ENCODE data around the gene RSPH3. TPM values are rescaled to one million over a fixed set of nuclear protein-coding genes. Genes with fewer than 3 reads are reported as not detected.

RSPH3 gene
- total RNA-seq, 4 donors from 2014 or later = 1.2 to 9.5 (median 6.1) TPM

DNA sequence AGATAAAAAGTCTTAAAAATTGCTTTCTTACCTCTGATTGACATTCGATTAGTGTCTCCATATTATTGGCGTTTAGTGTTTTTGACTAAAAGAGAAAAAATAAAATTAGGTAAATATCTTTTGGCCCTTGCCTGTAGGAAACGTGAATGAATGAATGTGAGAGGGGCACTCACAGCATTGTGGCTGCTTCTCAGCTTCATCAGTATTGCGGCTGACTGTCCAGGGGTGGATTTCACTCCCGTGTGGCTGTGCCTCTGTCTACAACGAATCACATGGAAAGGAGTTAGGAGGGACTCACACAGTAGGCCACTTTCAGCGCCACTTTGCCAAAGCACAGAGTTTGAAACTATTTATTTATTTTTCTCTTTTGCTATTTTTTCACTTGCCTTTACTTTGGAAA, 43.9 kb upstream of the RSPH3 start:
- Histone ChIP-seq H3K36me3 (no peaks in the 10 kb centered on the region), H3K4me1 (no peaks in the 10 kb centered on the region), H3K27me3 (no peaks in the 10 kb centered on the region), H3K27ac (peak overlapping the region; percentile 23 to 49), H3K9me3 (no peaks in the 10 kb centered on the region), H3K4me3 (peak overlapping the region in 1 of 2 donors; percentile 11)
- TF ChIP-seq, protein P1, sequence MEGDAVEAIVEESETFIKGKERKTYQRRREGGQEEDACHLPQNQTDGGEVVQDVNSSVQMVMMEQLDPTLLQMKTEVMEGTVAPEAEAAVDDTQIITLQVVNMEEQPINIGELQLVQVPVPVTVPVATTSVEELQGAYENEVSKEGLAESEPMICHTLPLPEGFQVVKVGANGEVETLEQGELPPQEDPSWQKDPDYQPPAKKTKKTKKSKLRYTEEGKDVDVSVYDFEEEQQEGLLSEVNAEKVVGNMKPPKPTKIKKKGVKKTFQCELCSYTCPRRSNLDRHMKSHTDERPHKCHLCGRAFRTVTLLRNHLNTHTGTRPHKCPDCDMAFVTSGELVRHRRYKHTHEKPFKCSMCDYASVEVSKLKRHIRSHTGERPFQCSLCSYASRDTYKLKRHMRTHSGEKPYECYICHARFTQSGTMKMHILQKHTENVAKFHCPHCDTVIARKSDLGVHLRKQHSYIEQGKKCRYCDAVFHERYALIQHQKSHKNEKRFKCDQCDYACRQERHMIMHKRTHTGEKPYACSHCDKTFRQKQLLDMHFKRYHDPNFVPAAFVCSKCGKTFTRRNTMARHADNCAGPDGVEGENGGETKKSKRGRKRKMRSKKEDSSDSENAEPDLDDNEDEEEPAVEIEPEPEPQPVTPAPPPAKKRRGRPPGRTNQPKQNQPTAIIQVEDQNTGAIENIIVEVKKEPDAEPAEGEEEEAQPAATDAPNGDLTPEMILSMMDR (IDR thresholded peaks at IDR 0.05) = no peak
- TF ChIP-seq POLR2A (IDR thresholded peaks at IDR 0.05) = no peak
- intact Hi-C loops (cut with DNase I; ENCODE audit: low total_unique reads) = loop anchor here (10.0 kb wide), 1 partner anchor 61 kb away; no protein-coding TSS in a partner anchor
- DNase-seq = no peak

DNA sequence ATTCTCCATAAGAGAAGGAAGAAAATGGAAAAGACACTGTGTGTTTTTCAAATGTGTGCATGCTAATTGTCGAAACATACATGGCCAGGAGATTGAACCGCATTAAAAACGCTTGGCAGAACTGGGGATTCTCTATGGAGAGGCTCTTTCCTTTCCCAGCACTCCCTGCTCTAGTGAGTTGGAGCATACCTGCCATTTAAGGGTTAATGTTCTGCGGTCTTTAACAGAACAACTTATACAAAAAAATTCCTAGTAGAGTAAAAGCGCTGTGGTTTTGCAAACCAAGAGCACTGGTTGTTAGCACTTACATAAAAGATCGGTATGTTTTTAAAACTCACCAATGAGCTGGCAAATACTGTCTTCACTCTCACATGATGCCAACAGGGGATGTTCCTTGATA, 43.2 kb upstream of the RSPH3 start:
- Histone ChIP-seq H3K27me3 (no peaks in the 10 kb centered on the region), H3K36me3 (no peaks in the 10 kb centered on the region), H3K27ac (peak overlapping the region; percentile 23 to 49), H3K4me3 (no peak overlapping the region), H3K4me1 (no peaks in the 10 kb centered on the region), H3K9me3 (no peaks in the 10 kb centered on the region)
- intact Hi-C loops (cut with DNase I; ENCODE audit: low total_unique reads) = loop anchor here (10.0 kb wide), 1 partner anchor 62 kb away; no protein-coding TSS in a partner anchor
- no peak for DNase-seq
- no peak for TF ChIP-seq POLR2A (IDR thresholded peaks at IDR 0.05)
- TF ChIP-seq, protein P1 (IDR thresholded peaks at IDR 0.05) = no peak

DNA sequence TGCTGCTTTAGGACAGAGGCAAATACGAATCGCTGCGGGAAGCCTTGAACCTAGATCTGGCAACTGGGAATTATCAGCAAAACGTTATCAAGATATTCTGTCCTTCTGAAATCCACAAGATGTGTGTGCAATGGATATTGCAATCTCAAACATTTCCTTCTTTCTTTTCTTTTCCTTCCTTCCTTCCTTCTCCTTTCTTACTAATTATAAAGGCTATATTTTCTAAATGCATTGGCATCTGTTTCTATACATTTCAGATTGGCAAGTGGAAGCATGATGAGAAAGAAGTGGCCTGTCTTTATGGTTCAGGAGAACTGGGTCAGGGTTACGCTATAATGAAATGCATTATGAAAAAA, 42.8 kb upstream of the RSPH3 start:
- intact Hi-C loops (cut with DNase I; ENCODE audit: low total_unique reads) = loop anchor here (10.0 kb wide), 1 partner anchor 62 kb away; no protein-coding TSS in a partner anchor
- no peaks in the 10 kb centered on the region for H3K27me3 ChIP-seq
- H3K27ac ChIP-seq = peak overlapping the region in 1 of 2 donors; percentile 47
- no peak for TF ChIP-seq POLR2A (IDR thresholded peaks at IDR 0.05)
- TF ChIP-seq, protein P1 (IDR thresholded peaks at IDR 0.05) = no peak
- H3K4me1 ChIP-seq = no peaks in the 10 kb centered on the region
- DNase-seq = no peak
- H3K36me3 ChIP-seq = no peaks in the 10 kb centered on the region
- H3K4me3 ChIP-seq = no peak overlapping the region
- H3K9me3 ChIP-seq = no peaks in the 10 kb centered on the region

DNA sequence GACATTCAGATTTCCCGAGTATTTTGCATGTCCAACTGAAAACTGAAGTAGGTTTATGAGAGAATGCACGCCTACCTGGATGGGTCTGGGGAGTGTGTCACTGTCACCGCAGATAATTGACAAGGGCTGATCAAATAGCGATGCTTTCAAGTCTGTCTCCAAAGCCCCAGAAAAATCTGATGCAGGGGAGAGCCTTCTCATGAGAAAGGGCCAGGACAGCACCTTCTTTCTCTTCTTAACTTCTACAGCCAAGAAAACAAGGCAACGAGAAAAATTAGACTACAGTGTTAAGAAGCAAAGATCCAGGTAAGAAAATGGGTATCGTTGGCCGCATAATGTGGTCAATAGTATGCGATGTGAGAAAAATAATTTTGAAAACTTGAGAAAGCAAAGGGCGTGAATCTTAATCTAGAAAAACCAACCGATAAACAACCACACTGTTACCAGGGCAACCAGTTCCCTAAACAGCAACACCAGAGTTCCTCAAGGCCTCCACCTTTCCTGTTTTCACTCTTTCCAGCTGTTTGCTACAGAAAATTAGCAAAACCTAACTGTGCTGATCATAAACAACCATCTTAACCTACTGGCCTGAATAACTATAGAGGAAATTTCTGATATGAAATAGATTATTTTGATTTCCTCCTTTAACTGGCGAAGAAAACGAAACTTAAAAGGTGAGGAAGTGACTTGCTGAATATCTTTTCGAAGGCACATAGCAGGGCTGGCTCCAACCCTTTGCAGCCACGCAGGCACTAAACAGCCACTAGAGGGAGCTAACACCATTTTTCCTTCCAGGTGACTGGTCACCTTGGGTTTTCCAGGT, 42.2 kb upstream of the RSPH3 start:
- peak; percentile 46 to 62 for DNase-seq
- Histone ChIP-seq H3K4me1 (no peaks in the 10 kb centered on the region), H3K27me3 (no peaks in the 10 kb centered on the region), H3K36me3 (no peaks in the 10 kb centered on the region), H3K27ac (peak overlapping the region; percentile 39 to 47), H3K9me3 (no peaks in the 10 kb centered on the region), H3K4me3 (no peak overlapping the region)
- intact Hi-C loops (cut with DNase I; ENCODE audit: low total_unique reads) = loop anchor here (10.0 kb wide), 1 partner anchor 63 kb away; no protein-coding TSS in a partner anchor
- TF ChIP-seq POLR2A (IDR thresholded peaks at IDR 0.05) = no peak
- TF ChIP-seq, protein P1 (IDR thresholded peaks at IDR 0.05) = peak; percentile 71 to 91 (median 84)

DNA sequence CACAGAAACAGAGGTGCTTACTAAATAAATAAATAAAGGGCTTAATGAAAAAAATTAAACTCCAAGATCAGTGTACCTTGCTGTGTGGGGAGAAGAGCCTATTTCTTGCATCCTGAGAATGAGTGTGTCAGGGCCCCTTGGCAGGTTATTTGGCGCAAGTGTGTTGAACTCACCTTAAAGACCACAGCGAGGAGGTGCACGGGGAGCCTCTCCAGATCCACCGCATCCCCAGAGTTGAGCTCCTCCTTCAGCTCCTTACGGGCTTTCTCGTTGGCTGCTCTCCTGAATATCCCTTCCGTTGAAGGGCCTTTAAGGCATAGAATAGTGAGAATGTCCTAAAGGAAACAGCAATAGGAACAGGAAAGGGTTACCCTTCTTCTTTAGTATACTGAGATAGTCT, 41.2 kb upstream of the RSPH3 start:
- H3K36me3 ChIP-seq = no peaks in the 10 kb centered on the region
- H3K27me3 ChIP-seq = no peaks in the 10 kb centered on the region
- intact Hi-C loops (cut with DNase I; ENCODE audit: low total_unique reads) = loop anchor here (10.0 kb wide), 1 partner anchor 64 kb away; no protein-coding TSS in a partner anchor
- H3K4me3 ChIP-seq = no peak overlapping the region
- no peak for TF ChIP-seq POLR2A (IDR thresholded peaks at IDR 0.05)
- TF ChIP-seq, protein P1 (IDR thresholded peaks at IDR 0.05) = no peak
- peak overlapping the region in 1 of 2 donors; percentile 5 for H3K27ac ChIP-seq
- DNase-seq = no peak
- no peaks in the 10 kb centered on the region for H3K4me1 ChIP-seq
- H3K9me3 ChIP-seq = no peaks in the 10 kb centered on the region

Data from uterus (tissue), 4 donors.